Fibroblast of lung (primary cell): Measurements from ENCODE around the gene CFH. TPM values are rescaled to one million over a fixed set of nuclear protein-coding genes. Genes with fewer than 3 reads are reported as not detected.
"Not testable (repeated sequence)": the region's sequence is repeated elsewhere in the genome, so short reads cannot be mapped to it uniquely, and the experiment has no call there.

Experiments used
- DNase-seq, 2 donors: peaks; one replicate each; pipeline versions ENCODE4 v3.0.0 to v3.0.0-alpha.2; 2010; ENCODE audit warnings: low read depth in 2 of 2
- H2AFZ ChIP-seq: 2 replicates; pipeline ENCODE4 v1.5.1; 2012; ENCODE audit warnings: low read length, control low read depth, inconsistent platforms
- H3K27ac ChIP-seq: 2 replicates; pipeline ENCODE4 v1.5.1; 2011; ENCODE audit warnings: low read length, control low read depth; ENCODE audit not compliant: insufficient read depth
- H3K27me3 ChIP-seq: 2 replicates; pipeline ENCODE4 v1.5.1; 2011; ENCODE audit warnings: mild to moderate bottlenecking, low read length; ENCODE audit not compliant: control insufficient read depth, insufficient read depth
- H3K36me3 ChIP-seq: 2 replicates; pipeline ENCODE4 v1.5.1; 2011; ENCODE audit warnings: low read length; ENCODE audit not compliant: control insufficient read depth, insufficient read depth
- H3K4me1 ChIP-seq: 2 replicates; pipeline ENCODE4 v1.5.1; 2011; ENCODE audit warnings: low read length; ENCODE audit not compliant: control insufficient read depth, insufficient read depth; ENCODE audit errors: extremely low read depth
- H3K4me2 ChIP-seq: 2 replicates; pipeline ENCODE4 v1.5.1; 2011; ENCODE audit warnings: low read length, control low read depth; ENCODE audit not compliant: insufficient read depth; ENCODE audit errors: extremely low read depth
- H3K4me3 ChIP-seq, 4 experiments: fragments of 200-600 bp in 1 of 4; sonication (generic) in 1 of 4; replicated peaks in 1 of 4; 2 replicates each; pipeline ENCODE4 v1.5.1; 2011 to 2016; ENCODE audit warnings: low read length in 4 of 4, low read depth in 3 of 4, mild to moderate bottlenecking in 3 of 4, control low read depth in 2 of 4, inconsistent platforms in 1 of 4, mixed read lengths in 1 of 4; ENCODE audit not compliant: insufficient read depth in 1 of 4; ENCODE audit errors: control extremely low read depth in 1 of 4
- H3K79me2 ChIP-seq: 2 replicates; pipeline ENCODE4 v1.5.1; 2012; ENCODE audit warnings: mild to moderate bottlenecking, low read length, inconsistent platforms; ENCODE audit not compliant: control insufficient read depth, insufficient read depth
- H3K9ac ChIP-seq: 2 replicates; pipeline ENCODE4 v1.5.1; 2011; ENCODE audit warnings: mild to moderate bottlenecking, low read length, control low read depth; ENCODE audit not compliant: insufficient read depth
- H3K9me3 ChIP-seq: 2 replicates; pipeline ENCODE4 v1.5.1; 2012; ENCODE audit warnings: low read depth, low read length; ENCODE audit not compliant: control insufficient read depth, insufficient read depth
- H4K20me1 ChIP-seq: 2 replicates; pipeline ENCODE4 v1.5.1; 2011; ENCODE audit warnings: low read length; ENCODE audit not compliant: control insufficient read depth, insufficient read depth; ENCODE audit errors: extremely low read depth
- CTCF ChIP-seq, 2 donors: IDR thresholded peaks in 1 of 2; conservative IDR thresholded peaks in 1 of 2; 1 replicate in 1 of 2; 2 replicates in 1 of 2; pipeline ENCODE4 v1.5.1; 2011 to 2012; ENCODE audit warnings: low read length in 2 of 2, control low read depth in 1 of 2, inconsistent platforms in 1 of 2, low read depth in 1 of 2, mild to moderate bottlenecking in 1 of 2
- EZH2 ChIP-seq: IDR thresholded peaks from 2 replicates; pipeline ENCODE4 v1.5.1; 2012; ENCODE audit warnings: low read length, control low read depth, mild to moderate bottlenecking; ENCODE audit errors: missing control alignments
- polyA plus RNA-seq, 2 donors: library from polyadenylated mRNA; depleted of rRNA in 1 of 2; stranded (reverse) in 1 of 2; unstranded in 1 of 2; fragments of >200 nt; gene quantifications; 2 replicates each; pipeline ENCODE4 v1.2.1, GENCODE V29; 2011 to 2012; ENCODE audit warnings: missing spikeins in 1 of 2
- total RNA-seq: library from RNA; depleted of rRNA; stranded (reverse); fragments of >200 nt; gene quantifications from 2 replicates; pipeline ENCODE4 v1.2.1, GENCODE V29; 2014

Gene CFH
- total and polyA plus RNA-seq, 2 donors (not counting 1 experiment from before 2014, with no cell fraction given) = 83.0 to 237 TPM

- no peaks in the 10 kb centered on the region for H3K9me3 ChIP-seq
- no peaks in the 10 kb centered on the region for H3K79me2 ChIP-seq
- DNase-seq = no peak
- TF ChIP-seq CTCF (conservative IDR thresholded peaks at IDR 0.05 in 1 of 2, IDR thresholded peaks at IDR 0.05 in 1 of 2; ENCODE audit: low read depth in 1 of 2, low read length in 2 of 2) (no peak), EZH2 (no peak)
- H3K4me3 ChIP-seq = no peak overlapping the region
- no peaks in the 10 kb centered on the region for H3K4me1 ChIP-seq
- no peak overlapping the region for H2AFZ ChIP-seq
- no peak overlapping the region for H3K4me2 ChIP-seq
- no peaks in the 10 kb centered on the region for H3K36me3 ChIP-seq
- H4K20me1 ChIP-seq = no peaks in the 10 kb centered on the region
- no peaks in the 10 kb centered on the region for H3K27me3 ChIP-seq
- H3K9ac ChIP-seq = no peak overlapping the region
- H3K27ac ChIP-seq = no peak overlapping the region
Observed at GRCh38 chr1:196738730-196739129, 86.9 kb downstream of the CFH start.

DNA sequence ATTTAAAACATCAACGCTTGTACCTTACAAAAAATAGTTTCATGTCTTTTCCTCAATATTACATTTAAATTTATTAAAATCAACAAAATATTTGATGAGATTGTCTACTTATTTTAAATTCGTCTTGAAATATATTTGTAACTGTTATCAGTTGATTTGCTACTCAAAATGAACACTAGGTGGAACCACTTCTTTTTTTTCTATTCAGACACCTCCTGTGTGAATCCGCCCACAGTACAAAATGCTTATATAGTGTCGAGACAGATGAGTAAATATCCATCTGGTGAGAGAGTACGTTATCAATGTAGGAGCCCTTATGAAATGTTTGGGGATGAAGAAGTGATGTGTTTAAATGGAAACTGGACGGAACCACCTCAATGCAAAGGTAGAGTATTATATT lies 91.4 kb downstream of the CFH start:
- TF ChIP-seq CTCF (conservative IDR thresholded peaks at IDR 0.05 in 1 of 2, IDR thresholded peaks at IDR 0.05 in 1 of 2; ENCODE audit: low read depth in 1 of 2, low read length in 2 of 2) = peak; percentile 12 to 30
- DNase-seq = peak; percentile 13 to 33
- H2AFZ ChIP-seq, H3K4me3 ChIP-seq, H3K9me3 ChIP-seq, H3K4me2 ChIP-seq, H4K20me1 ChIP-seq, H3K27me3 ChIP-seq, H3K9ac ChIP-seq, H3K79me2 ChIP-seq, H3K27ac ChIP-seq, H3K4me1 ChIP-seq, H3K36me3 ChIP-seq: not testable (repeated sequence)

GRCh38 chr1:196765019-196765740 lies 113.3 kb downstream of the CFH start:
- not testable (repeated sequence) for H2AFZ ChIP-seq, H3K79me2 ChIP-seq, H4K20me1 ChIP-seq, H3K4me1 ChIP-seq, H3K9ac ChIP-seq, H3K4me3 ChIP-seq, H3K36me3 ChIP-seq, H3K9me3 ChIP-seq, DNase-seq, H3K4me2 ChIP-seq, H3K27me3 ChIP-seq, H3K27ac ChIP-seq

DNA sequence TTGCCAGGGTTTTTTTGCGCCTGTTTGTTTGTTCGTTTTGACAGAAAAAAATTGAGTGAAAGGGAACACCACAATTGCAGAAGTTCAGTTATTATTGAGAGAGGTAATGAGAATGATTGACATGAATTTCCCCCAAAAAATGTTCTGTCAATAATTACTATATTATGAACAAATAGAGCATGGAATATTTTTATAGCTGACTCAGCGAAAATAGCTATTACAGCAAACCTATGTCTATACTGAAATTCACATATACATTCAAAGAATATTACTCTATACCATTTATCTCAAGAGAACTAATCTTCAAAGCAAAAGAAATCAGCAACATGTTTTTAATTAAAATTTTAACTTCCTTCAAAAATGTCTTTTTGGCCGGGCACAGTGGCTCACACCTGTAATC lies 118.0 kb downstream of the CFH start:
- not testable (repeated sequence) for H3K4me1 ChIP-seq, H4K20me1 ChIP-seq, H3K27ac ChIP-seq, H3K36me3 ChIP-seq, H3K4me3 ChIP-seq, H3K9me3 ChIP-seq, H3K27me3 ChIP-seq, DNase-seq, H3K79me2 ChIP-seq, H3K4me2 ChIP-seq, H2AFZ ChIP-seq, H3K9ac ChIP-seq
